Stimulated activated CD8-positive, alpha-beta memory T cell treated with anti-CD3 and anti-CD28 coated beads, Interleukin-15, amount 100 ng/mL, for 24 hours (primary cell): Measurements from ENCODE around the gene YBX1.

Source experiments
- DNase-seq: peaks from one replicate; pipeline ENCODE4 v3.0.0-alpha.2; 2020; ENCODE audit warnings: low read depth

Gene YBX1

GRCh38 chr1:42735477-42736105 lies 53.4 kb downstream of the YBX1 start:
- no peak for DNase-seq

- no peak for DNase-seq
Measured at GRCh38 chr1:42736152-42736551, 53.9 kb downstream of the YBX1 start.

GRCh38 chr1:42736571-42737200 lies 54.5 kb downstream of the YBX1 start:
- DNase-seq: no peak

- no peak for DNase-seq
Measured at GRCh38 chr1:42737257-42737656, 55.0 kb downstream of the YBX1 start.

GRCh38 chr1:42737986-42738677 lies 55.9 kb downstream of the YBX1 start:
- DNase-seq: no peak

- no peak for DNase-seq
Measured at GRCh38 chr1:42738678-42739226, 56.5 kb downstream of the YBX1 start.

DNA sequence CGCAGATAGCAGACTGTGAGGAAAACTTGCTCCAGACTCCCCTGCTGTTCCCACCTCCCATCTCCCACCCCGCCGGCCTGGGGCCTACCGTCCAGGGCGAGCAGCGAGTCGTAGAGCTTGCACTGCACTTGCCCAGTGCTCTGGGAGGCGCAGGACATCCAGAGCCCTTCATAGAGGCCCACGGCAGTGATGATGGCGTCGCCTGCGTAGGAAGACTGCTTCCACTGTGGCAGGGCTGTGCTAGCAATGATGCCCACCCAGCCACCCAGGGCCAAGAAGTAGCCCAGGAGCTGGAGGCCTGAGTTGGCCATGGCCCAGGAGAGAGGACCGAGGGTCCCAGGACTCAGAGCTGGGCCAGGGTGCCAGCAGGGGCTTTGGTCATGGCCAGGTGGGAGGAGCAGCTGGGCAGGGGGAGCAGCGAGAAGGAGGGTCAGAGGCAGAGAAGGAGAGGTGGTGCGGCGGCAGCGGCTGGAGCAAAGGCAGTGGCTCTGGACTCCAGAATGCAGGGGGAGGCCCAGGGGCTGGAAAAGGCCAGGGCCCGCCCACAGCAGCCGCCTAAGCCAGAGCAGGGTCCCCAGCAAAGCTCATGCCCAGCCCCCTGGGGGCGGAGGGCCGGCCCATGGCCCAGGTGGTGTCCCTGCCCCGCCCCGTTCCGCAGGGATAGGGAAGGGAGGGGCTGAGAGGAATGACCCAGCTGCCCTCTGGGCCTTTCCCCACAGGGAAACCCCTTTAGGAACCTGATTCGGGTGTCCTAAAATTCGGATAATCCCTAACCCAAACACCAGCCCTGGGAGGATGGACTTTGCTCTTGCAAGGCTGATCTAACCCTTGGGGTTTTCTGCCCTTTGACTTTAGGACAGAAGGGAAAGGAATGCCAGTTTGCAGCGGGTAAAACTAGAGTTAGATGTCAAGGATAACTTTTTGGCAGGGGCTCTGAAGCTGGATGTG lies 57.8 kb downstream of the YBX1 start, which contains the start of gene CLDN19:
Gene CLDN19, minus strand, starts transcription at position 484 of the 948 bp plus-strand sequence. Its CDS starts 173 bp downstream, at position 311.
- no peak for DNase-seq

DNA sequence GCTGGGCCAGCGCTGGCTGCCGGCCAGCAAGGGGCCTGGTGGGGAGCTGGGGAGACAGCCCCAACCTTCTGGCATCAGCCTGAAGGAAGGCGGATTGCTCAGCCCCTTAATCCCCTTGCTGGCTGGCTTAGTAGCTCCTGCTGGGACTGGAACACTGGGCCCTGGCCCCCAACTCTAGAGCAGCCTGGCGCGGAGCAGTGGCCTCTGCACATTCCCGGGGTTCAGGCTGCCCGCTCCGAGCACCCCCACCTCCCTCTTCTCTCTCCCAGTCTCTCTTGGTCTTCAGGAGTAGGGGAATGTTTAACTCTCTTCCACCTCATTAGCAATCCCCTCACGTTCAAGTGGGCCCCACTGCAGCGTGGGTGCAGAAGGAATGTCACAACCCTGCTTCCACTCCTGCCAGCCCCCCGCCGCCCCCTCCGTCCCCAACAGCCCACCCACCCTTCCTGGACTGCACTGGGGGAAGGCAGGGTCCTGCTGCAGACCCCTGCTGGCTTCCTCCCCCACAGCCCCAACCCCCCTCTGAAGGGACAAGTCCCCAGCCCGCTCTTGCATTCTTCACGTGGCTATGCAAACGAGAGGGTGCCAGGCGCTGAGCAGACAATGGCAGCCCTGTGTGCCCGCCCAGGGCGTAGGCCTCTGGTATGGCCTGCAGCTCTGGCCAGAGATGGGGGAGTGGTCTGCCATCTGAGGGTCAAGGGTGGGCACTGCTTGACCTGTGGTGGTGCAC lies 58.8 kb downstream of the YBX1 start:
- DNase-seq: no peak

GRCh38 chr1:42741706-42742105 lies 59.5 kb downstream of the YBX1 start:
- DNase-seq: no peak

- DNase-seq: no peak
Measured at GRCh38 chr1:42742141-42742540, 59.9 kb downstream of the YBX1 start.

DNA sequence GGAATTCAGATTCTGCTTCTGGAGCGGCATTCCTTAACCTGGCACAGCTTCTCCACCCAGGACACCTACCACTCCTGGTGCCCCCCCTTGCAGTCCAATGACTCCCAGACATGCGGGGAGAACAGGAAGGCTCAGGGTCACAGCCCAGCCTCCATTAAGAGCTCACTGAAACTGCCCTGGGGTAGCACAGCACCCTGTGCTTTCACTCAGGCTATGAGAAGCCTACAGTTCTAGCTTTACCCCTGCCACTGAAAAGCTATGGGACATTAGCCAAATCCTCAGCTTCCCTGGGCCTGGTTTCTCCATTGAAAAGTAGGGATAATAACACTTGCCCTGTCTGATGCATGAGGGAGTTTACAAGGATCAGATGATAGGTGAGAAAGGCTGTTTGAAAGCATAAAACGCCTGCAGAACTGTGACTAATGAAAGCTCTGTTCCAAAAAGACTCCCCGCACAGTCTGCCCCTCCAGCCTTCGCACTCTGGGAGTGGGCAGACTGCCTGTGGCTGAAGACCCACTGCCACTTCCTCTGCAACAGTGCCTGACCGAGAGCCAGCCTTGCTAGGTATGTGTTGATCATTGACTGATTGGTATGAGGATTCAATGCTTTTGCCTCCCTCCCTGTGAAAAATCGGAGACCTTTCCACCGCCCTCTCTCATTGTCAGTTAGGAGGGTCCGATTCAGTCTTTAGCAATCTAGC lies 60.5 kb downstream of the YBX1 start:
- DNase-seq: no peak

- DNase-seq: no peak
Measured at GRCh38 chr1:42743317-42744147, 61.3 kb downstream of the YBX1 start.

GRCh38 chr1:42744148-42744413 lies 61.9 kb downstream of the YBX1 start:
- no peak for DNase-seq

DNA sequence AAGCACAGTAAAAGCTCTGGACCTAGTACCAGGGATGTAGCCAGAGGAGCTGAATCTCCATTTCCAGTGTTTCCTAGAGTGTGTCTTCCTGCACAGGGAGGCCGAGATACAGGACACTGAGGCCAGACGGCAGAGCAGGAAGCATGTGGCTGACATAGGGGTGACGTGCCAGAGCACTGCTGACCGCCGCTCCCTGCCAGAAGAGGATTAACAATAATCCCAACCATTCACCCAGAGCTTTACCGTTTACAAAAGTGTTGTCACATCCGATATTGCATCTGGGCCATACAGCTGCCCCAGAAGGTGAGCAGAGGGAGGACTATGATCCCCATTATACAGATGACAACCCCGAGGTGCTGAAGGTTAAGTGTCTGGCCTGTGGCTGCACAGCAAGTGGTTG lies 63.6 kb downstream of the YBX1 start:
- no peak for DNase-seq

- DNase-seq: no peak
Measured at GRCh38 chr1:42746436-42747105, 64.4 kb downstream of the YBX1 start.

GRCh38 chr1:42747125-42747524 lies 64.9 kb downstream of the YBX1 start:
- no peak for DNase-seq

- DNase-seq: no peak
Measured at GRCh38 chr1:42748021-42748420, 65.8 kb downstream of the YBX1 start.

- DNase-seq: no peak
Measured at GRCh38 chr1:42748461-42749410, 66.5 kb downstream of the YBX1 start.
